ENCODE measurements around the gene EVX2. TPM values are rescaled to one million over a fixed set of nuclear protein-coding genes. Genes with fewer than 3 reads are reported as not detected.

Gene EVX2
- total and polyA plus RNA-seq, 9 of the 15 experiments (the other 6 are each of a cell fraction or from before 2014, with no cell fraction given), result not detected

DNA sequence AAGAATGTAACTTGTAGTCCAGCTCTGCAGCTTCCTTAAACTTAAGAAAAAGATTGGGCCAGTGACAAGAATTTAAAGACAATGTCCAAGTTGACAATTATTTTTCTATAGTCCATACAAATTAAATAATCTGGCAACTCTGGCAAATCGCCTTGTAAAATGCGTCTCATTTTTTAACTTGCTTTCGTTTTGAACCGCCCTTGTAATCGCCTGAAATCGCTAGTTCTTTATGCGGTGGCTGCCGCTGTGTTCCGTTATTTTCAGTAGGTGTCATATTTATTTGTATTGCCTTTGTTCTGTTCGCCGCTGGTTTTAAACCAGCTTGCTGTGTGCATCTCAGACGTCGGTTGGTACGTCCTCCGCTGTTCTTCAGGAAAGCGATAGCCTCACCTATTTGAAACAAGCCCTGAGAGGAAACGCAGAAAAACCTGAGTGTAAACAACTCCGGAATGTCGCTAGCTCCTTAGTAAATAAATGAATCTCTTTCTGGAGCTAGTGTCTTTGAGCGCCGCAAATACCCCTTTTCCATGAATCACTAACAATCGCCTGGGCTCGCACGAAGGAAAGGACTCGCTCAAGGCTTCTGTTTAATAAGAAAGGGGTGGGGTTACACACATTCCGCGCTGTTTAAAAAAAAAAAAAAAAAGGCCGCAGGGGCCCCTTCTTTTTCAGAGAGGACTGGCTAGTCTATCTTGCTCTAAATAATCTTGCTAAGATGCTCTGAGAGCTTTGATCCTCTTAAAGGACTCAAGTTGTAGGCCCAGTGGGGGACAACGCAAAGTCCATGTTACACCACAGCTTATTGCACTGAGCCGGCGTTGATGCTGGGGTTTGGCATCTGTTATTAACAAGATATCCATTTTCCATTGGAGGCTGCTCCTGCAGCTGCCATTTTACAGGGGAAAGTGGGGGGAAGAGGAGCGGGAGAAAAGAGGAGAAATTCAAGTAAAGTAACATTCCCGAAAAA, 48.7 kb upstream of the EVX2 start (continued):
- TF ChIP-seq, protein P1, sequence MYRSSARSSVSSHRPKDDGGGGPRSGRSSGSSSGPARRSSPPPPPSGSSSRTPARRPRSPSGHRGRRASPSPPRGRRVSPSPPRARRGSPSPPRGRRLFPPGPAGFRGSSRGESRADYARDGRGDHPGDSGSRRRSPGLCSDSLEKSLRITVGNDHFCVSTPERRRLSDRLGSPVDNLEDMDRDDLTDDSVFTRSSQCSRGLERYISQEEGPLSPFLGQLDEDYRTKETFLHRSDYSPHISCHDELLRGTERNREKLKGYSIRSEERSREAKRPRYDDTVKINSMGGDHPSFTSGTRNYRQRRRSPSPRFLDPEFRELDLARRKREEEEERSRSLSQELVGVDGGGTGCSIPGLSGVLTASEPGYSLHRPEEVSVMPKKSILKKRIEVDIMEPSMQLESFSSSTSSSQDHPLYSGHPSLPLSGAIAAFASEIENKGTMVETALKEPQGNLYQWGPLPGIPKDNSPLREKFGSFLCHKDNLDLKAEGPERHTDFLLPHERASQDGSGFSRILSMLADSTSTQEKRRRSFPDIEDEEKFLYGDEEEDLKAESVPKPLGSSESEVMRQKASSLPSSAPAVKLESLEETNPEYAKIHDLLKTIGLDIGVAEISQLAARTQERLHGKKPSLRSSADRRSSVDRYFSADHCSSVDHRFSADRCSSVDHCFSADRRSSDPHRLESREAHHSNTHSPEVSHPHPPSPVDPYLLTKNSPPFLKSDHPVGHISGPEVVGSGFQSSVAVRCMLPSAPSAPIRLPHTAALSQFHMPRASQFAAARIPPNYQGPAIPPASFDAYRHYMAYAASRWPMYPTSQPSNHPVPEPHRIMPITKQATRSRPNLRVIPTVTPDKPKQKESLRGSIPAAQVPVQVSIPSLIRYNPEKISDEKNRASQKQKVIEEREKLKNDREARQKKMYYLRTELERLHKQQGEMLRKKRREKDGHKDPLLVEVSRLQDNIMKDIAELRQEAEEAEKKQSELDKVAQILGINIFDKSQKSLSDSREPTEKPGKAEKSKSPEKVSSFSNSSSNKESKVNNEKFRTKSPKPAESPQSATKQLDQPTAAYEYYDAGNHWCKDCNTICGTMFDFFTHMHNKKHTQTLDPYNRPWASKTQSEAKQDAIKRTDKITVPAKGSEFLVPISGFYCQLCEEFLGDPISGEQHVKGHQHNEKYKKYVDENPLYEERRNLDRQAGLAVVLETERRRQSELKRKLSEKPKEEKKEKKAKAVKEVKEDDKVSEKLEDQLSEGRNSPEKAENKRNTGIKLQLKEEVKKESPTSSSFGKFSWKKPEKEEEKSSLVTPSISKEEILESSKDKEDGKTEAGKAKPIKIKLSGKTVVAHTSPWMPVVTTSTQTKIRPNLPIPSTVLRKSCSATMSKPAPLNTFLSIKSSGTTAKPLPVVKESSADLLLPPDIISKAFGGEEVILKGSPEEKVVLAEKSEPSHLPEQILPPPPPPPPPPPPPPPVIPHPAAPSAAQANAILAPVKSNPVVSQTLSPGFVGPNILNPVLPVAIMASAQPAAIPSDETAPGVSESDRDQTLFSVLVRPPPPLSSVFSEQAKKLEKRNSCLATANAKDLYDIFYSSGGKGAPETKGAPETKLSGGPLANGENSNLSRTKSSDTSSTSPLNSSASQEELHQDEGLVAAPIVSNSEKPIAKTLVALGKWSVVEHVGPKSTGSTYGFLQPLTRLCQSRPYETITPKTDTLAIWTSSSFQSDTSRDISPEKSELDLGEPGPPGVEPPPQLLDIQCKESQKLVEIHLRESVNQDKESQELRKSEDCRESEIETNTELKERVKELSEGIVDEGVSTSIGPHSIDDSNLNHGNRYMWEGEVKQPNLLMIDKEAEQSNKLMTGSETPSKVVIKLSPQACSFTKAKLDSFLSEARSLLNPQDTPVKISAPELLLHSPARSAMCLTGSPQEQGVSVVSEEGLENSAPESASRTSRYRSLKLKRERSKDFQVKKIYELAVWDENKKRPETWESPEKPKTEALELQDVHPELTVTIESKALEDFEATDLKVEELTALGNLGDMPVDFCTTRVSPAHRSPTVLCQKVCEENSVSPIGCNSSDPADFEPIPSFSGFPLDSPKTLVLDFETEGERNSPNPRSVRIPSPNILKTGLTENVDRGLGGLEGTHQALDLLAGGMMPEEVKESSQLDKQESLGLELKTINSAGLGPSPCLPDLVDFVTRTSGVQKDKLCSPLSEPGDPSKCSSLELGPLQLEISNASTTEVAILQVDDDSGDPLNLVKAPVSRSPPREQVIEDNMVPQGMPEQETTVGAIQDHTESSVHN (IDR thresholded peaks at IDR 0.05; ENCODE audit: borderline replicate concordance in 1 of 2, low read depth in 1 of 2), result 0 out of 4 replicates have a peak, but pooled peaks of 1 of the 2 experiments have one; percentile 39
- no peak for TF ChIP-seq HDAC3 (IDR thresholded peaks at IDR 0.05; ENCODE audit: borderline replicate concordance, partially characterized antibody)
- TF ChIP-seq FOXP1 (CRISPR knock-in tag; IDR thresholded peaks at IDR 0.05), result no peak
- TF ChIP-seq CXXC5 (CRISPR knock-in tag; IDR thresholded peaks at IDR 0.05), result peak; percentile 68
- TF ChIP-seq NFIC (IDR thresholded peaks at IDR 0.05), result 0 out of 2 replicates have a peak, but pooled peaks have one; percentile 8
- no peak for TF ChIP-seq EGR1 (conservative IDR thresholded peaks at IDR 0.05)
- TF ChIP-seq, protein P2, sequence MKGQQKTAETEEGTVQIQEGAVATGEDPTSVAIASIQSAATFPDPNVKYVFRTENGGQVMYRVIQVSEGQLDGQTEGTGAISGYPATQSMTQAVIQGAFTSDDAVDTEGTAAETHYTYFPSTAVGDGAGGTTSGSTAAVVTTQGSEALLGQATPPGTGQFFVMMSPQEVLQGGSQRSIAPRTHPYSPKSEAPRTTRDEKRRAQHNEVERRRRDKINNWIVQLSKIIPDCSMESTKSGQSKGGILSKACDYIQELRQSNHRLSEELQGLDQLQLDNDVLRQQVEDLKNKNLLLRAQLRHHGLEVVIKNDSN (CRISPR knock-in tag; IDR thresholded peaks at IDR 0.05), result no peak
- no peak for TF ChIP-seq BRD4 (IDR thresholded peaks at IDR 0.05)
- TF ChIP-seq, protein P3, sequence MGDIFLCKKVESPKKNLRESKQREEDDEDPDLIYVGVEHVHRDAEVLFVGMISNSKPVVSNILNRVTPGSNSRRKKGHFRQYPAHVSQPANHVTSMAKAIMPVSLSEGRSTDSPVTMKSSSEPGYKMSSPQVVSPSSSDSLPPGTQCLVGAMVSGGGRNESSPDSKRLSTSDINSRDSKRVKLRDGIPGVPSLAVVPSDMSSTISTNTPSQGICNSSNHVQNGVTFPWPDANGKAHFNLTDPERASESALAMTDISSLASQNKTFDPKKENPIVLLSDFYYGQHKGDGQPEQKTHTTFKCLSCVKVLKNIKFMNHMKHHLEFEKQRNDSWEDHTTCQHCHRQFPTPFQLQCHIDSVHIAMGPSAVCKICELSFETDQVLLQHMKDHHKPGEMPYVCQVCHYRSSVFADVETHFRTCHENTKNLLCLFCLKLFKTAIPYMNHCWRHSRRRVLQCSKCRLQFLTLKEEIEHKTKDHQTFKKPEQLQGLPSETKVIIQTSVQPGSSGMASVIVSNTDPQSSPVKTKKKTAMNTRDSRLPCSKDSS (IDR thresholded peaks at IDR 0.05; ENCODE audit: low read depth, partially characterized antibody), result no peak
- TF ChIP-seq CC2D1A (IDR thresholded peaks at IDR 0.05), result no peak
